K562 treated with DMSO at 1 percent for 12 hours (cell line): ENCODE measurements around the gene ZNF808. TPM values are rescaled to one million over a fixed set of nuclear protein-coding genes. Genes with fewer than 3 reads are reported as not detected.

Source experiments
- total RNA-seq: library from RNA; unstranded; fragments of 300-600 nt; gene quantifications from 2 replicates; pipeline ENCODE4 v1.2.3, GENCODE V29; 2022; ENCODE audit not compliant: insufficient read depth

The ZNF808 gene
- 0.85 and 4.0 TPM in 2 replicates for total RNA-seq

DNA sequence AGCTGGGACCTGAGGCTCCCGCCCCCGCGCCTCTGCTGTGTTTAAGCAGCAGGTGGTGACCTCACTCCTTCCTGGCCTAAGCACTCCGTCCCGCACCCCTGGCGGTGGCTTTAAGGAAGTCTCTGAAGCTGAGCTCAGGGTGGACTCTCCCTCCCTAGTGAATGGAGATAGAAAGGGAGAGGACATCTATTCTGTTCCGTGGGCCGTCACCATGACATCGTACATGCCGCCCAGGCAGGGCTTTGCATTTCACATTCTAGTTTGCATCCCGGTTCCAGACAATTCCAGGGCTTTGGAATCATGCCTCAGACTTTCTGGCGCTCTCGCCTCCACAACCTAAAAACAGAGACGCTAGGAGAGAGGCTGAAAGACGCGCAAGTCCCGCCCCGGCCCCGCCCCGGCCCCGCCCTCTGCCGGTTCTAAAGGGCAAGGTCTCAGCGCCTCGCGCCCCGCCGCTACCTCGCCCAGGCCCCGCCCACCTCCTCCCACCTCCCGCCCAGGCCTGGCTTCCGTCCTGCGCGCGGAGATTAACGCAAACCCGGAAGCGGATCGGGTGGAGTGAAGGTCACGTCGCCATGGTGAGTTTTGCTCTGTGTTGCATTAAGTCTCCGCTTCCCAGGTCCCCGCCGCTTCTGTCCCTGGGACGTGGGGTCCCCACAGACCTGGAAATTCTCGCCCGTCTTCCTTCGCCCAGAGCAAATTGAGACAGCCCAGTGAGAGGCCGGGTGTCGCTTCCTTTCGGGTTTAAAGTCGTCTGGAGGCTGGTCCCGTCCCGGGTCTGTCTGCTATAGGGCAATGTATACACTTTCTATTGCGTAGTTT, at the start of gene ZNF808:
Gene ZNF808, plus strand, starts transcription at position 535 of the 822 bp plus-strand sequence. CDS start 15,617 bp downstream, outside the sequence.

DNA sequence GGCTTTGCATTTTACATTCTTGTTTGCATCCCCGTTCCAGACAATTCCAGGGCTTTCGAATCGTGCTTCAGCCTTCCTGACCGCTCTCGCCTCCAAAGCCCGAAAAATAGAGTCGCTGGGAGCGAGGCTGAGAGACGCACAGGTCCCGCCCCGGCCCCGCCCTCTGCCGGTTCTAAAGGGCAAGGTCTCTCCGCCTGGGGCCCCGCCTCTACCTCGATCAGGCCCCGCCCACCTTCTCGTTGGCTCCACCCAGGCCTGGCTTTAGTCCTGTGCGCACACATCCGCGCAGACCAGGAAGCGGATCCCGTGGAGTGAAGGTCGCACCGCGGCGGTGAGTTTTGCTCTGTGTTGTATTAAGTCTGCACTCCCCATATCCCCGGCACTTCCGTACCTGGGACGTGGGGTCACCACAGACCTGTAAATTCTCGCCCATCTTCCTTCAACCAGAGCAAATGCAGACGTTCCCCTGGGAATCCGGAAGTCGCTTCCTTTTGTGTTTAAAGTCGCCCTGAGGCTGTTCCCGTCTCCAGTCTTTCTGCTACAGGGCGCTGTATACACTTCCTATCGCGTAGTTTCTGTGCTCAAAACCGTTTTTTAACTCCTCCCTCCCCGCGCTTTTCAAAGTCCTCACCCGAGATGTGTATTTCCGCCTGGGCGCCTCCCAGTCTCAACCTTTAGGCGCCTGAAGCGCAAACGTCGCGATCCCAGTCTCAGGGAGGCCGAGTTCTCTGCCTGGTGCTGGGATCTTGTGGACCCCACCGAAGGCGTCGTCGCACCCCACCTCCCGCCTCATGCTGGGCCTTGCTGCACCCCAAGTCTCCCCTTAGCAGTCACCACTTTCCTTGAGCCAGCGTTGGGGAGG, 42.8 kb downstream of the ZNF808 start, which contains the start of gene ZNF701:
Gene ZNF701, plus strand, starts transcription at position 288 of the 862 bp plus-strand sequence. CDS start 3,861 bp downstream, outside the sequence.

Other genes starting within 250 kb of the ZNF808 start
- gene ZNF480, start 230.5 kb upstream of the ZNF808 start, total RNA-seq: 2.8 and 3.2 TPM in 2 replicates
- not detected in 2 replicates for gene ZNF610, start 191.4 kb upstream of the ZNF808 start, total RNA-seq
- not detected in 2 replicates for gene ZNF880, start 157.7 kb upstream of the ZNF808 start, total RNA-seq
- gene ZNF528, start 129.8 kb upstream of the ZNF808 start, total RNA-seq: 1.3 and 3.0 TPM in 2 replicates
- gene ZNF534, start 98.5 kb upstream of the ZNF808 start, total RNA-seq: 0.85 and 1.5 TPM in 2 replicates
- not detected in 2 replicates for gene ZNF578, start 74.1 kb upstream of the ZNF808 start, total RNA-seq
- 5.2 and 9.6 TPM in 2 replicates for gene ZNF701, start 42.6 kb downstream of the ZNF808 start, total RNA-seq
- 8.8 and 47.6 TPM in 2 replicates for gene ZNF83, start 110.7 kb downstream of the ZNF808 start, total RNA-seq
- 2.3 and 9.4 TPM in 2 replicates for gene ZNF611, start 207.4 kb downstream of the ZNF808 start, total RNA-seq